G401.6 (cell line): Measurements from ENCODE around the gene NOC4L.

Experiments used
- FAIRE-seq: peaks from 2 replicates; lab custom pipeline; 2012; peaks lifted over from hg19 to GRCh38; lab: Jason Lieb, UNC

The NOC4L gene

GRCh38 chr12:132156573-132157325, 12.5 kb downstream of the NOC4L start:
- FAIRE-seq, result no peak

GRCh38 chr12:132157733-132158409, 13.6 kb downstream of the NOC4L start:
- FAIRE-seq, result no peak

GRCh38 chr12:132158677-132159554, 14.7 kb downstream of the NOC4L start:
- FAIRE-seq, result no peak

DNA sequence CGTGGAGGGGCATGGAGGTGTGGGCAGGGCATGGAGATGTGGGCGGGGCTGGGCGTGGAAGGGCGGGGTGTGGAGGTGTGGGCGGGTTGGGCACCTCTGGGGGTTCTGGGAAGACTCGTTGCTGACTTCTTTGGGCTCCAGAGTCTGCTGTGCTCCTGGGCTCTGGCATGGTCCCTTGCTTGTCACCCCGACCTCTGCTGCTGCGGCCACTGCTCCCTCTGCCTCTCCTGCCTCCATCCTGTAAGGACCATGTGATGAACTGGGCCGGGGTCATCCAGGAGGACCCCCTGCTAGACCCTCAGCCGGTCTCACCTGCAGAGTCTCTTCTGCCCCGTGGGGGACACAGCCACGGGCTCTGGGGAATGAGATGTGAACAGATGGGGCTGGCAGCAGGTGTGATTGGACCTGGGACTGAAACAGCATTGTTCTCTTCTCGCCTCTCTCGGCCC, 15.3 kb downstream of the NOC4L start:
- no peak for FAIRE-seq

DNA sequence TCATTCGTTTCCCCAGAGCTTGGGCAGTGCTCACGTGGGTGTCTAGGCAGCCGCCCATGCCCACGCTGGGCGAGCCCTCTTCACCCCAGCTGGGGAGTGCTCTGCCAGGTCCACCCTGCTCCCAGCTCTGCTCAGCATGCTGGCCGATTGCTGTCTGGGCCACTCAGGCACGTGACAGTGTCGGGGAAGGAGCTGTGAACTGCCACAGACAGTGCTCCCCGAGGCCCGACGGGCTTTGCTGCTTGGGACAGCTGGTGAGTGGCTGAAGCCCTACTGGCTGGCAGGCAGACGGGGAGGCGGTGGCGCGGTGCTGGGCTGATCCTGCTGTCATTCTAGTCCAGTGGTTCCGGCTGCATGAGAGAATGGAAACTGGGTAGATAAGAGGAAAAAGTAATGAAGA, 15.8 kb downstream of the NOC4L start:
- no peak for FAIRE-seq

DNA sequence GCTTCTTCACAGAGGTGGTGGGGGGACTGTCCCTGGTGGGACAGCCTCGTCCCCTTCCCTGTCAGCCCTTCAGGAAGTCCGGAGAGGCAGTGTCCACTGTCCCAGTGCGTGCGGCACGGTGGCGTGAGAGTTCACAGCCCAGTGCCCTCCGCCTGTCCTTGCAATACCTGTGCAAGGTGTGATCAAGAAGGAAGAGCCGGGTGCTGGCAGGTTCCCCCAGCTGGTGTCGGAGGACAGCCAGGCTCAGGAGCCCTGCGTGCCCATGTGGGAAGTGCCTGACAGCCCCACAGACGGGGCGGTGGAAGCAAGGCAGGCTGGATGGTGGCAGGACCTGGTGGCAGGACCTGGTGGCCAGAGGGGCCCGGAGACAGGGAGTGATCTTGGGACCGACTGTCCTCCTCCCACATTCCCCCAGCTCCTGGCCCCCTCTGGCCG, 16.4 kb downstream of the NOC4L start:
- FAIRE-seq, result no peak

DNA sequence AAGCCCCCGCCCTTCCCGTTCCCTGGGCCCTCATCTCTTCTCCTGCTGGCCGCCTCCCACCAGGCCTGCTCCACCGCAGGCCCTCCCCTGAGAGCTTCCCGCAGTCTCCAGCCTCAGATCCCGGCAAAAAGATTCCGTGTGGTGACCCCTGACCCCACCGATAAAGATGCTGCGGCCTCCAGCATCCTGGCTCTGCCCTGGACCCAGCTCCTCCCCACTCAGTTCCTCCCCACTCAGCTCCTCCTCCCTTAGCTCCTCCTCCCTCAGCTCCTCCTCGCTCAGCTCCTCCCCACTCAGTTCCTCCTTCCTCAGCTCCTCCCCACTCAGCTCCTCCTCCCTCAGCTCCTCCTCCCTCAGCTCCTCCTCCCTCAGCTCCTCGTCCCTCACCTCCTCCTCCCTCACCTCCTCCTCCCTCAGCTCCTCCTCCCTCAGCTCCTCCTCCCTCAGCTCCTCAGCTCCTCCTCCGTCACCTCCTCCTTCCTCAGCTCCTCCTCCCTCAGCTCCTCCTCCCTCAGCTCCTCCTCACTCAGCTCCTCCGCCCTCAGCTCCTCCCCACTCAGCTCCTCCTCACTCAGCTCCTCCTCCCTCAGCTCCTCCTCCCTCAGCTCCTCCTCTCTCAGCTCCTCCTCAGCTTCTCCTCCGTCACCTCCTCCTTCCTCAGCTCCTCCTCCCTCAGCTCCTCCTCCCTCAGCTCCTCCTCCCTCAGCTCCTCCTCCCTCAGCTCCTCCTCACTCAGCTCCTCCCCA, 17.0 kb downstream of the NOC4L start:
- FAIRE-seq, result no peak

DNA sequence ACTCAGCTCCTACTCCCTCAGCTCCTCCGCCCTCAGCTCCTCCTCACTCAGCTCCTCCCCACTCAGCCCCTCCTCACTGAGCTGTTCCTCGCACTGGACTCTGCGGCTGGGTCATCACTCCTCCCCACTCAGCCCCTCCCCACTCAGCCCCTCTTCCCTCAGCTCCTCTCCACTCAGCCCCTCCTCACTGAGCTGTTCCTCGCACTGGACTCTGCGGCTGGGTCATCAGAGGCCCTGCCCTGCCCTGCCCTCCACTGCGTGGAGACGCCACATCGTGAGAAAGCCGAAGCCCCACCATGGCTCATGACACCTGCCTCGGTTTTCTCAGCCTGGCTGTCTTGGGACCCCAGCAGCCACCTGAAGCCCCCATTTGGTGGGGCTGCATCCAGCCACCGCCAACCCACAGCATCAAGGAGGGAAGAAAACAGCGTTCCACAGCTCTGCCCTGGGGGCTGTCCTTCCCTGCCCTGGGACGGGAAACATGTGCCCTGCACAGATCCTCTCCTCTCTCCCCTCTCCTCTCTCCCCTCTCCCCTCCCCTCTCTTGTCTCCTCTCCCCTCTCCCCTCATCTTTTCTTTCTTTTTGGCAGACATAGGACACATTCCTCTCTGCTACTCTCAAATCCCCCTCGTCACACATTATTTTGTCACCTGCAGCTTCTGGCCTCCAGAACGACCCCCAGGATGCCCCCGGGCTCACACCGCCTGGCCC, 17.7 kb downstream of the NOC4L start:
- FAIRE-seq, result no peak

- FAIRE-seq, result no peak
These were observed 18.3 kb downstream of the NOC4L start for GRCh38 chr12:132162508-132163031.

DNA sequence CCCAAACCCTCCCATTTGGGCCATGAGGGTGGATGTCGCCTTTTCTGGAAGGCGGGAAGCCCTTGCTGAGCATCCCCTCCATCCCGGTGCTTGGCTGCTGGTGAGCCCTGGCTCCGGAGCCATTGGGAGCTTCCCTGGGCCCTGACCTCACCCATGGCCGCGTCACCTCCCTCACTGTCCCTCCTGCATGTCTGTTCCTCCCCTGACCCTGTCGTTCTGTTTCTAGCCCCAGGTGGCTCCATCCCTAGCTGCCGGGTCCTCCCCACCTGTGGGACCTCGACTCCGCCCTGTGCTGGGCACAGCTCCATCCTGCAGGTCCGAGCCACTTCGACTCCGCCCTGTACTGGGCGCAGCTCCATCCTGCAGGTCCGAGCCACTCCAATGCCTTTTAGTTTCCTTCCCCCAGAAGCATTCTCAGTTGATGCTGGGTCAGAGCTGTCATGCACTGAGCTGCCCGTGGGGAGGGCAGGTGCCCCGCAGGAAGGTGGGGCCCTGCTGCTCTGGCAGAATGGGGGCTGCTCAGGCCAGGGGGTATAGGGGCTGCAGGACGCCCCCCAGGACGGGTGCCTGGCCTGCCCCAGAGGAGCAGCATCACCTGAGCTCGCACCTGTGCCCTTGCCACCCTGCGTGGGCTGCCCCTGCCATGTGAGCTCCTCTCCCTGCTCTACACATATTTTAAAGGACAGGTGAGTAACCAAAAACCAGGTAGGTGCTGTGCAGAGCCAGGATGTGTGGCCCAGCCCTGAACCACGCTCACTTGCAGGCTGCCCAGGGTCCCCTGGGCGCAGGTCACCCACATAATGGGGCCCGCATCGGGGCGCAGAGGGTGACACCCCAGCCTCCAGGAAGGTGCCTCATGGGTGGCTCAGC, 19.0 kb downstream of the NOC4L start:
- FAIRE-seq, result no peak

GRCh38 chr12:132163911-132164288, 19.6 kb downstream of the NOC4L start:
- no peak for FAIRE-seq

DNA sequence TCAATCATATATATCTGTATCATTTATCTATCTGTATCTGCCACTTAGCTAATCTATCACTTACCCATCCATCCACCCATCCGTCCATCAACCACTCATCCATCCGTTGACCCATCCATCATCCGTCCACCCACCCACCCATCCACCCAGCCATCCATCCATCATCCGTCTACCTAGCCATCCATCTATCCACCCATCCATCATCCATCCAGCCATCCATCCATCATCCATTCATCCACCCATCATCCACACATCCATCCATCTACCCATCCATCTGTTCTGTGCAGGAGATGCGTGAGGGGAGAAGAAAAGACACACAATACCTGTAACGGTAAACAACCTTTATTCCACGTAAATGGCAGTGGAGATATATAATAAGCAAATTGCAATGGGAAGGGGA, 20.2 kb downstream of the NOC4L start:
- no peak for FAIRE-seq

- no peak for FAIRE-seq
These were observed 21.3 kb downstream of the NOC4L start for GRCh38 chr12:132165584-132165983.

GRCh38 chr12:132166093-132166492, 21.8 kb downstream of the NOC4L start:
- no peak for FAIRE-seq

DNA sequence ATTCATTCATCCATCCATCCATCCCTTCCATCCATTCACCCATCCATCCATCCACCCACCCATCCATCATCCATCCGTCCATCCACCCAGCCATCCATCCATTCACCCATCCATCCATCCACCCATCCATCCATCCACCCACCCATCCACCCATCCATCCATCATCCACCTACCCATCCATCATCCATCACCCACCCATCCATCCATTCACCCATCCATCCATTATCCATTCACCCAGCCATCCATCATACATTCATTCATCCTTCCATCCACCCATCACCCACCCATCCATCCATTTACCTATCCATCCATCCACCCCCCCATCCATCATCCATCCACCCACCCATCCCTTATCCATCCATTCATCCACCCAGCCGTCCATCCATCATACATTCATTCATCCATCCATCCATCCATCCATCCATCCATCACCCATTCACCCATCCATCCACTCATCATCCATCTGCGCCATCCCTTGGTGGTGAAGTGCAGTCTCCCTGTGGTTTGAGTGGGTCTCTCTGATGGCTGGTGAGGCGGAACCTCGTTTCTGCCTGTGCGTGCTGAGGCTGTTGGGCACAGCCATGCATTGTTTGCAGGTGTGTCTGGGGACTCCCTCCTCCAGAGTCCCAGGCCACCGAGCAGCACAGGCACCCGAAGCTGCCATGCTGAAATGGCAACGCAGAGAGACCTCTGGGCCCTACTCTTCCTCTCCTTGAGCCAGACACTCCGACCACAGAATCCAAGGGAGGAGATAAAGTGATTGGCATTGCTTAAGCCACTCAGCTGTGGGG, 22.7 kb downstream of the NOC4L start:
- no peak for FAIRE-seq

DNA sequence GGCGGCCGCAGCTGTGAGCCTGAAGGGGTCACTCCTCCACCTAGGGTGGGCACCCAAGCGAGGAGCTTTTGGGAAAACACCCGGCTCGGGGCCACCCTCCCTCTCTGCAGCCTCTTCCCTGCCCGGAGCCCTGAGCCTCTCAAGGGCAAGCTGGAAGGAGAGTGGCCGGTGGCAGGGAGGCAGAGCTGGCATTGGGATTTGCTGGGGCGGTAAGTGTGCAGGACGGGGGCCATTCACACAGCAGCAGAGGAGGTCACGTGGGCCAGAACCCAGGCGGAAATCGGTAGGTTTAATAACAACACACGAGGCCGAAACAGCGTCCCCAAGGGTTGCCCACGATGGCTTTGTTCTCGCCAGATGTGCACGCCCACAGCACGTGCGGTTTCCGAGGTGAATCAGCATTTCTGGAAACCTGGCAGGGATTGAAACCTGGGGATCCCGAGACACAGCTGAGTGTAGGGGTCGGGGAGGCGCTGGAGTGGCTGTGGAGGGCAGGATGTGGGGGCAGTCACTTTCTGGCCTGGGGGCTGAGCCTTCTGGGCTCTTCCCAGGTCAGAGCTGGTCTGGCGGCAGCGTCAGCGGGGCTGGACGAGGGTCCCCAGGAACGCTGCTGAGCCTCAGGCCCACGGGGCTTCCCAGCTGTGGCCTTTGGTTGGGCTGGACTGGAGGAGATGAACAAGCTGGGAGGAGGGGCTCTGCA, 23.5 kb downstream of the NOC4L start:
- FAIRE-seq, result no peak

DNA sequence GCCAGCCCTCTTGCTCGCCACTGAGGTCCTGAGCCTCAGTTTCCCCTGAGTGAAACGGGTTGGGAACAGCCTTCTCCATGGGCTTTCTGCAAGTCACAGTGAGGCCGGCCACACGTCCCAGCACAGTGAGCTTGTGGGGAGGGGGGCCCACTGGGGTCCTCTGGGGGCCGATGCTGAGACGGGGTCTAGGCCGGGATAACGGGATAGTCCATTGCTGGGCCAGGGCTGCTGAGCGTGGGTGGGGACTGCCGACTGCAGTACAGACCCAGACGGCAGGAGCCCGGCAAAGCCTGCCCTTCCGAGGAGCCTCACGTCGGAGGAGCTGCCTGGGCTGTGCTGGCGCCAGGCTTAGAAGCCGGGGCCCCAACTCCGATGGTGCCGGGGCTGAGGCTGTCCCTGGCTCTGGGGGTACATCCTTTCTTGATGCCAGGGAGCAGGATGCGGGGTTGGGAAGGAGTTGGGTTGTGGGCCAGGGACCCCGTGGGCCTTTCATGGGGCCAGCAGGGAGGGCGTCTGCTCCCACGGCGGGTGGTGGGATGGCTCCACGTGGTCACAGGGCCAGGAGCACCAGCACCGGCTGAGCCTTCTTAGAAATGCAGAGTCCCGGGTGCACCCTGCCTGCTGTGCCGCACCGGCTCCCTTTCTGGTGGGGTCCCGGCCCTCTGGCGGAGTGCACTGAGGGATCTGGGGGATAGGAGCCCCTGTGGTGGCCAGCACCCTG, 24.2 kb downstream of the NOC4L start:
- FAIRE-seq, result no peak

- no peak for FAIRE-seq
These were observed 25.1 kb downstream of the NOC4L start for GRCh38 chr12:132169376-132169775.
